Sigmoid colon (tissue), 4 donors: ENCODE data around the gene SAPCD2.

ENCODE experiments used
- EP300 ChIP-seq, 4 donors: sonication (generic); formaldehyde crosslinking; IDR thresholded peaks; one replicate each; pipeline ENCODE4 v1.6.1; 2017; ENCODE audit warnings: antibody characterized with exemption in 4 of 4
- POLR2A ChIP-seq, 2 donors: fragments of 450-650 bp; IDR thresholded peaks; one replicate each; pipeline ENCODE4 v1.6.1; 2016; ENCODE audit warnings: antibody characterized with exemption in 2 of 2, mild to moderate bottlenecking in 2 of 2, moderate library complexity in 2 of 2
- POLR2AphosphoS5 ChIP-seq, 4 donors: sonication (generic); formaldehyde crosslinking; IDR thresholded peaks; one replicate each; pipeline ENCODE4 v1.6.1; 2017; ENCODE audit warnings: antibody characterized with exemption in 4 of 4
- TF ChIP-seq, protein P1 (sequence below), 4 experiments: fragments of 450-650 bp in 3 of 4; fragments of 200-600 bp in 1 of 4; IDR thresholded peaks; one replicate each; pipeline ENCODE4 v1.5.1; 2016 to 2019; ENCODE audit warnings: antibody characterized with exemption in 4 of 4, mild to moderate bottlenecking in 3 of 4, moderate library complexity in 2 of 4

DNA sequence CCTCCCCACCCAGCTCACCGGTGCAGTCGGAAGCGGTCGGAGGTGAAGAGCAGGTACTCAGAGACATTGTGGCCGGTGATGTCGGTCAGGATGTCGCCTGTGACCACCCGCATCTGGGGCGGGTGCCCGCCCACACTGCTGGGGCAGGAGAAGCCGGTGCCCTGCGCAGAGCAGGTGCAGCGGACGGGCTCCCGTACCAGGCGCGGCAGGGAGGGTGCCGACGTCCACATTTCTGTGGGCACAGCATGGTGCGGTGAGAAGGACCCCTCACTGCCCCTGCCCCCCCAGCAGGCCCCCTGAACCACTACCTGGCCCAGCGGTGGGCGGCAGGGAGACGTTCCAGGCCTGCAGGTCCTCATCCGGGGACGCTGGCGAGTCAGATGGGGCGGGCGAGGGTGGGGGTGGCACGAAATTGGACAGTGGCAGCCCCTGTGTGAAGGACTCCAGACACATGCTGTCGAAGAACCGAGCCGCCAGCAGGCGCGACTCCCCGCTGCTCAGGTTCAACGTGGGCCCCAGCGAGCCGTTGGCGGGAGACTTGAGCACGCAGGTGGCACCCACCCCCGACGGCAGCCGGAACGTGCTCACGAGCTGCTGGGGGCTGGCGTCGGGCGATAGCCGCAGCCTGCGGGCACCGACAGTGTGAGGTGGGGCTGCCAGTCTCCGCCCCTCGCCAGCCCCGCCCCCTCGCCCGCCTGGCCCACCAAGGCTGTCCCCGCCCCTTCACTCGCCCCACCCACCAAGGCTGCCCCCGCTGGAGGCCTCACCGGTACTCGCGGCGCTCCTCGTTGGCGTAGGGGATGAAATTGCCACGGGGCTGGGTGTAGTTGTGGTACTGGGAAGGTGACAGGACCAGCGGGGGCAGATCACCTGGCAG, 57.4 kb downstream of the SAPCD2 start:
- TF ChIP-seq POLR2AphosphoS5 (IDR thresholded peaks at IDR 0.05) = no peak
- TF ChIP-seq, protein P1, sequence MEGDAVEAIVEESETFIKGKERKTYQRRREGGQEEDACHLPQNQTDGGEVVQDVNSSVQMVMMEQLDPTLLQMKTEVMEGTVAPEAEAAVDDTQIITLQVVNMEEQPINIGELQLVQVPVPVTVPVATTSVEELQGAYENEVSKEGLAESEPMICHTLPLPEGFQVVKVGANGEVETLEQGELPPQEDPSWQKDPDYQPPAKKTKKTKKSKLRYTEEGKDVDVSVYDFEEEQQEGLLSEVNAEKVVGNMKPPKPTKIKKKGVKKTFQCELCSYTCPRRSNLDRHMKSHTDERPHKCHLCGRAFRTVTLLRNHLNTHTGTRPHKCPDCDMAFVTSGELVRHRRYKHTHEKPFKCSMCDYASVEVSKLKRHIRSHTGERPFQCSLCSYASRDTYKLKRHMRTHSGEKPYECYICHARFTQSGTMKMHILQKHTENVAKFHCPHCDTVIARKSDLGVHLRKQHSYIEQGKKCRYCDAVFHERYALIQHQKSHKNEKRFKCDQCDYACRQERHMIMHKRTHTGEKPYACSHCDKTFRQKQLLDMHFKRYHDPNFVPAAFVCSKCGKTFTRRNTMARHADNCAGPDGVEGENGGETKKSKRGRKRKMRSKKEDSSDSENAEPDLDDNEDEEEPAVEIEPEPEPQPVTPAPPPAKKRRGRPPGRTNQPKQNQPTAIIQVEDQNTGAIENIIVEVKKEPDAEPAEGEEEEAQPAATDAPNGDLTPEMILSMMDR (IDR thresholded peaks at IDR 0.05) = no peak
- TF ChIP-seq POLR2A (IDR thresholded peaks at IDR 0.05) = no peak
- no peak for TF ChIP-seq EP300 (IDR thresholded peaks at IDR 0.05)
